Liver (tissue), 9 donors: Measurements from ENCODE around the gene MYO15B. TPM values are rescaled to one million over a fixed set of nuclear protein-coding genes. Genes with fewer than 3 reads are reported as not detected.

ENCODE experiments used
- DNase-seq: peaks from one replicate; pipeline ENCODE4 v3.0.0-alpha.2; 2017; ENCODE audit warnings: low spot score
- H3K27ac ChIP-seq, 2 donors: one replicate each; pipeline ENCODE4 v1.7.0; 2013; ENCODE audit warnings: inconsistent platforms in 2 of 2, low read length in 2 of 2, control low read depth in 1 of 2, low read depth in 1 of 2, mild to moderate bottlenecking in 1 of 2
- H3K27me3 ChIP-seq, 4 donors: one replicate each; pipeline versions ENCODE4 v1.6.1 to v1.7.0; 2013; ENCODE audit warnings: low read length in 3 of 4, inconsistent platforms in 1 of 4, mild to moderate bottlenecking in 1 of 4, moderate library complexity in 1 of 4; ENCODE audit not compliant: control insufficient read depth in 4 of 4, insufficient read depth in 4 of 4
- H3K36me3 ChIP-seq, 4 donors: one replicate each; pipeline versions ENCODE4 v1.6.1 to v1.7.0; 2013; ENCODE audit warnings: low read length in 3 of 4, mild to moderate bottlenecking in 3 of 4, low read depth in 1 of 4, moderate library complexity in 1 of 4; ENCODE audit not compliant: control insufficient read depth in 4 of 4, insufficient read depth in 3 of 4
- H3K4me1 ChIP-seq, 4 donors: one replicate each; pipeline versions ENCODE4 v1.6.1 to v1.7.0; 2013; ENCODE audit warnings: low read length in 3 of 4, mild to moderate bottlenecking in 3 of 4, moderate library complexity in 1 of 4; ENCODE audit not compliant: control insufficient read depth in 4 of 4, insufficient read depth in 4 of 4
- H3K4me3 ChIP-seq, 3 donors: one replicate each; pipeline versions ENCODE4 v1.6.1 to v1.7.0; 2013; ENCODE audit warnings: low read length in 3 of 3, control low read depth in 1 of 3, low read depth in 1 of 3, mild to moderate bottlenecking in 1 of 3
- H3K9ac ChIP-seq, 2 donors: one replicate each; pipeline ENCODE4 v1.7.0; 2013; ENCODE audit warnings: low read length in 2 of 2, mild to moderate bottlenecking in 2 of 2, moderate library complexity in 2 of 2, control low read depth in 1 of 2, low read depth in 1 of 2
- H3K9me3 ChIP-seq, 4 donors: one replicate each; pipeline versions ENCODE4 v1.6.1 to v1.7.0; 2013; ENCODE audit warnings: low read length in 3 of 4; ENCODE audit not compliant: control insufficient read depth in 4 of 4
- FOXA1 ChIP-seq: IDR thresholded peaks from 2 replicates; pipeline ENCODE4 v1.6.1; 2016; ENCODE audit warnings: antibody characterized with exemption
- FOXA2 ChIP-seq: IDR thresholded peaks from 2 replicates; pipeline ENCODE4 v1.6.1; 2016; ENCODE audit warnings: antibody characterized with exemption
- GABPA ChIP-seq, 2 donors: IDR thresholded peaks in 1 of 2; conservative IDR thresholded peaks in 1 of 2; 2 replicates each; pipeline ENCODE4 v1.6.1; 2016; ENCODE audit warnings: antibody characterized with exemption in 2 of 2, mild to moderate bottlenecking in 1 of 2, moderate library complexity in 1 of 2
- HNF4A ChIP-seq, 2 donors: conservative IDR thresholded peaks; 2 replicates each; pipeline ENCODE4 v1.6.1; 2016; ENCODE audit warnings: antibody characterized with exemption in 2 of 2, mild to moderate bottlenecking in 2 of 2
- HNF4G ChIP-seq: IDR thresholded peaks from 2 replicates; pipeline ENCODE4 v1.6.1; 2016; ENCODE audit warnings: antibody characterized with exemption
- NR2F2 ChIP-seq: IDR thresholded peaks from 2 replicates; pipeline ENCODE4 v1.6.1; 2016; ENCODE audit warnings: antibody characterized with exemption
- RAD21 ChIP-seq, 2 donors: IDR thresholded peaks; 2 replicates each; pipeline ENCODE4 v1.6.1; 2016; ENCODE audit warnings: antibody characterized with exemption in 2 of 2, mild to moderate bottlenecking in 2 of 2
- REST ChIP-seq: IDR thresholded peaks from 2 replicates; pipeline ENCODE4 v1.6.1; 2016; ENCODE audit warnings: antibody characterized with exemption, mild to moderate bottlenecking
- SP1 ChIP-seq: IDR thresholded peaks from 2 replicates; pipeline ENCODE4 v1.6.1; 2018; ENCODE audit warnings: antibody characterized with exemption, mild to moderate bottlenecking
- TAF1 ChIP-seq: conservative IDR thresholded peaks from 2 replicates; pipeline ENCODE4 v1.6.1; 2016; ENCODE audit warnings: antibody characterized with exemption, mild to moderate bottlenecking
- YY1 ChIP-seq: IDR thresholded peaks from 2 replicates; pipeline ENCODE4 v1.6.1; 2016; ENCODE audit warnings: antibody characterized with exemption, mild to moderate bottlenecking
- WGBS: extraction: QIAGEN DNeasy Blood & Tissue Kit; methylation state at CpG from one replicate; pipeline ENCODE4 v1.1.7; 2013; 5-methylcytosine and 5-hydroxymethylcytosine counted together
- polyA plus RNA-seq, 2 donors: library from polyadenylated mRNA; stranded (reverse) in 1 of 2; unstranded in 1 of 2; fragments of 200-250 nt in 1 of 2; fragments of >200 nt in 1 of 2; fragmentation: Nextera tagmentation in 1 of 2; extraction: Ambion mirVana in 1 of 2; gene quantifications; one replicate each; pipeline versions ENCODE4 v1.2.1 to v1.2.3, GENCODE V29; 2013 to 2015
- total RNA-seq, 2 donors: library from RNA; depleted of rRNA; stranded (reverse); fragments of >200 nt; gene quantifications; one replicate each; pipeline ENCODE4 v1.2.3, GENCODE V29; 2014
- donor health status: healthy.
- donor health status: healthy.
- donor health status: healthy.
- donor health status: healthy.
- donor health status: healthy.

The MYO15B gene
- total and polyA plus RNA-seq, 4 donors = 13.3 to 34.4 (median 18.0) TPM

- H3K36me3 ChIP-seq = peaks cover 12 to 44% (median 38%) of the 10 kb centered on the region in 4 donors
- no peaks in the 10 kb centered on the region for H3K9me3 ChIP-seq
- H3K4me1 ChIP-seq = peaks cover 5 to 34% (median 25%) of the 10 kb centered on the region in 4 donors
- H3K27ac ChIP-seq = no peak overlapping the region
- H3K9ac ChIP-seq = peak overlapping the region in 1 of 2 donors; percentile 28
- no peak for TF ChIP-seq REST
- TF ChIP-seq HNF4A (conservative IDR thresholded peaks at IDR 0.05) = no peak
- TF ChIP-seq FOXA2 = no peak
- no peak for TF ChIP-seq TAF1
- no peak for TF ChIP-seq FOXA1
- H3K27me3 ChIP-seq = no peaks in the 10 kb centered on the region
- WGBS = 91% methylated on average over 4 of the region's 4 CpGs
- H3K4me3 ChIP-seq = peak overlapping the region in 1 of 3 donors; percentile 98
- no peak for DNase-seq
Observed at GRCh38 chr17:75668489-75668888, 80.9 kb downstream of the MYO15B start.

- Histone ChIP-seq H3K27me3 (no peaks in the 10 kb centered on the region), H3K9ac (no peak overlapping the region), H3K36me3 (peaks cover 12 to 45% (median 36%) of the 10 kb centered on the region in 4 donors), H3K27ac (no peak overlapping the region), H3K4me3 (no peak overlapping the region), H3K9me3 (no peaks in the 10 kb centered on the region), H3K4me1 (peaks cover 5 to 31% (median 21%) of the 10 kb centered on the region in 4 donors)
- TF ChIP-seq HNF4G (no peak), NR2F2 (no peak), RAD21 (IDR thresholded peaks at IDR 0.05) (no peak), TAF1 (no peak), FOXA1 (no peak), GABPA (IDR thresholded peaks at IDR 0.05 in 1 of 2, conservative IDR thresholded peaks at IDR 0.05 in 1 of 2) (no peak), SP1 (no peak)
- no peak for DNase-seq
- WGBS = 76% methylated on average over 5 of the region's 5 CpGs
Observed at GRCh38 chr17:75670868-75671267, 83.3 kb downstream of the MYO15B start.

GRCh38 chr17:75672011-75672410, 84.4 kb downstream of the MYO15B start:
- Histone ChIP-seq H3K9ac (no peak overlapping the region), H3K4me1 (peaks cover 0 to 20% (median 12%) of the 10 kb centered on the region in 4 donors), H3K36me3 (peaks cover 12 to 45% (median 36%) of the 10 kb centered on the region in 4 donors), H3K4me3 (no peak overlapping the region), H3K27ac (no peak overlapping the region), H3K27me3 (no peaks in the 10 kb centered on the region), H3K9me3 (no peaks in the 10 kb centered on the region)
- DNase-seq = no peak
- TF ChIP-seq YY1 = no peak
- 97% methylated on average over 5 of the region's 5 CpGs for WGBS

- Histone ChIP-seq H3K9me3 (no peaks in the 10 kb centered on the region), H3K36me3 (peaks cover 12 to 50% (median 37%) of the 10 kb centered on the region in 4 donors), H3K4me1 (peaks cover 0 to 8% (median 3%) of the 10 kb centered on the region in 4 donors), H3K27me3 (no peaks in the 10 kb centered on the region), H3K9ac (no peak overlapping the region), H3K4me3 (no peak overlapping the region), H3K27ac (no peak overlapping the region)
- no peak for DNase-seq
- WGBS = 91% methylated on average over 4 of the region's 4 CpGs
- no peak for TF ChIP-seq FOXA1
- TF ChIP-seq HNF4G = no peak
- TF ChIP-seq NR2F2 = no peak
- no peak for TF ChIP-seq YY1
Observed at GRCh38 chr17:75673487-75673886, 85.9 kb downstream of the MYO15B start.

Other genes starting within 250 kb of the MYO15B start
- 10 to 100 TPM; 49.3 to 91.8 TPM for gene GRB2, start 182.1 kb upstream of the MYO15B start, total RNA-seq
- 10 to 100 TPM; 36.0 to 49.9 TPM for gene GRB2, start 182.1 kb upstream of the MYO15B start, polyA plus RNA-seq
- 10 to 100 TPM; 19.2 to 31.0 TPM for gene TMEM94, start 131.2 kb upstream of the MYO15B start, total RNA-seq
- gene TMEM94, start 131.2 kb upstream of the MYO15B start, polyA plus RNA-seq = 10 to 100 TPM; 15.6 to 20.9 TPM
- 10 to 100 TPM in 1 of 2 donors, 1 to 10 TPM in 1; 5.9 to 11.4 TPM for gene CASKIN2, start 72.3 kb upstream of the MYO15B start, total RNA-seq
- 10 to 100 TPM in 1 of 2 donors, 1 to 10 TPM in 1; 2.3 to 12.1 TPM for gene CASKIN2, start 72.3 kb upstream of the MYO15B start, polyA plus RNA-seq
- gene TSEN54, start 71.3 kb upstream of the MYO15B start, total RNA-seq = 10 to 100 TPM; 10.8 to 15.1 TPM
- 10 to 100 TPM in 1 of 2 donors, 1 to 10 TPM in 1; 9.1 to 13.9 TPM for gene TSEN54, start 71.3 kb upstream of the MYO15B start, polyA plus RNA-seq
- gene LLGL2, start 62.1 kb upstream of the MYO15B start, total RNA-seq = 10 to 100 TPM; 23.2 to 69.6 TPM
- 10 to 100 TPM; 34.9 to 42.1 TPM for gene LLGL2, start 62.1 kb upstream of the MYO15B start, polyA plus RNA-seq
- gene SMIM5, start 45.6 kb downstream of the MYO15B start, total RNA-seq = 10 to 100 TPM in 1 of 2 donors, under 1 TPM in 1; 0.25 to 54.9 TPM
- under 1 TPM; 0.10 TPM for gene SMIM5, start 45.6 kb downstream of the MYO15B start, polyA plus RNA-seq
- gene RECQL5, start 79.4 kb downstream of the MYO15B start, total RNA-seq = 10 to 100 TPM; 12.1 to 15.1 TPM
- gene RECQL5, start 79.4 kb downstream of the MYO15B start, polyA plus RNA-seq = 10 to 100 TPM in 1 of 2 donors, 1 to 10 TPM in 1; 8.3 to 10.9 TPM
- gene SAP30BP, start 79.5 kb downstream of the MYO15B start, total RNA-seq = 10 to 100 TPM; 20.9 to 32.5 TPM
- gene SAP30BP, start 79.5 kb downstream of the MYO15B start, polyA plus RNA-seq = 10 to 100 TPM; 27.9 to 33.4 TPM
- 1 to 10 TPM in 1 of 2 donors, under 1 TPM in 1; 0.42 to 1.2 TPM for gene ITGB4, start 133.7 kb downstream of the MYO15B start, total RNA-seq
- 1 to 10 TPM; 1.3 to 1.4 TPM for gene ITGB4, start 133.7 kb downstream of the MYO15B start, polyA plus RNA-seq
- gene GALK1, start 177.4 kb downstream of the MYO15B start, total RNA-seq = 100 to 1,000 TPM in 1 of 2 donors, 10 to 100 TPM in 1; 80.3 to 111 TPM
- 100 to 1,000 TPM in 1 of 2 donors, 10 to 100 TPM in 1; 59.0 to 230 TPM for gene GALK1, start 177.4 kb downstream of the MYO15B start, polyA plus RNA-seq
- 10 to 100 TPM; 11.5 to 16.4 TPM for gene UNK, start 197.0 kb downstream of the MYO15B start, total RNA-seq
- gene UNK, start 197.0 kb downstream of the MYO15B start, polyA plus RNA-seq = 1 to 10 TPM; 4.0 to 6.4 TPM